Panc1 (cell line): ENCODE results near the gene TBC1D7.

Experiments used
- POLR2AphosphoS5 ChIP-seq: IDR thresholded peaks from 2 replicates; pipeline ENCODE4 v1.6.1; 2012; ENCODE audit warnings: mild to moderate bottlenecking, low read depth, low read length, moderate library complexity
- TF ChIP-seq, protein P1 (sequence below): fragments of 450-650 bp; IDR thresholded peaks from 2 replicates; pipeline ENCODE4 v1.5.1; 2017; ENCODE audit warnings: mild to moderate bottlenecking
- TF ChIP-seq, protein P2 (sequence below), 2 experiments: IDR thresholded peaks; 2 replicates each; pipeline ENCODE4 v1.6.1; 2011 to 2012; ENCODE audit warnings: low read depth in 2 of 2, control low read depth in 1 of 2, low read length in 1 of 2, mild to moderate bottlenecking in 1 of 2, moderate library complexity in 1 of 2; ENCODE audit not compliant: insufficient read depth in 1 of 2

DNA sequence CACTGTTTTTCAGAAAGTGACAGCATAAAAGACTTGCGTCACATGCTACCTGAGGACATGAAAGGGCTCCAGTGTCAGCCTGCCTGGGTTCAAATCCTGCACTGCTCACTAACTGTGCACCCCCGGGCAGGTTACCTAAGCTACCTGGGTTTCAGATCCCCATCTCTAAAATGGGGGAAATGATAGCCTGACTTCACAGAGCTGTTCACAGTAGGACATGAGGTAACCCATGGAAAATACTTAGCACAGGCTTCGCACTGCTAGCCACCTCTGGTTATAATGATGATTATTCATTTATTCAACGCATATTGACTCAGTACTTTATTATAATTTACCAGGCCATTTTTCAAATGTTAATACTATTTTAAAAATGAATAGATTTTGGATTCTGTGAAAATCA lies 23.0 kb downstream of the TBC1D7 start:
- TF ChIP-seq, protein P1, sequence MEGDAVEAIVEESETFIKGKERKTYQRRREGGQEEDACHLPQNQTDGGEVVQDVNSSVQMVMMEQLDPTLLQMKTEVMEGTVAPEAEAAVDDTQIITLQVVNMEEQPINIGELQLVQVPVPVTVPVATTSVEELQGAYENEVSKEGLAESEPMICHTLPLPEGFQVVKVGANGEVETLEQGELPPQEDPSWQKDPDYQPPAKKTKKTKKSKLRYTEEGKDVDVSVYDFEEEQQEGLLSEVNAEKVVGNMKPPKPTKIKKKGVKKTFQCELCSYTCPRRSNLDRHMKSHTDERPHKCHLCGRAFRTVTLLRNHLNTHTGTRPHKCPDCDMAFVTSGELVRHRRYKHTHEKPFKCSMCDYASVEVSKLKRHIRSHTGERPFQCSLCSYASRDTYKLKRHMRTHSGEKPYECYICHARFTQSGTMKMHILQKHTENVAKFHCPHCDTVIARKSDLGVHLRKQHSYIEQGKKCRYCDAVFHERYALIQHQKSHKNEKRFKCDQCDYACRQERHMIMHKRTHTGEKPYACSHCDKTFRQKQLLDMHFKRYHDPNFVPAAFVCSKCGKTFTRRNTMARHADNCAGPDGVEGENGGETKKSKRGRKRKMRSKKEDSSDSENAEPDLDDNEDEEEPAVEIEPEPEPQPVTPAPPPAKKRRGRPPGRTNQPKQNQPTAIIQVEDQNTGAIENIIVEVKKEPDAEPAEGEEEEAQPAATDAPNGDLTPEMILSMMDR, result no peak
- TF ChIP-seq POLR2AphosphoS5, result no peak
- TF ChIP-seq, protein P2, sequence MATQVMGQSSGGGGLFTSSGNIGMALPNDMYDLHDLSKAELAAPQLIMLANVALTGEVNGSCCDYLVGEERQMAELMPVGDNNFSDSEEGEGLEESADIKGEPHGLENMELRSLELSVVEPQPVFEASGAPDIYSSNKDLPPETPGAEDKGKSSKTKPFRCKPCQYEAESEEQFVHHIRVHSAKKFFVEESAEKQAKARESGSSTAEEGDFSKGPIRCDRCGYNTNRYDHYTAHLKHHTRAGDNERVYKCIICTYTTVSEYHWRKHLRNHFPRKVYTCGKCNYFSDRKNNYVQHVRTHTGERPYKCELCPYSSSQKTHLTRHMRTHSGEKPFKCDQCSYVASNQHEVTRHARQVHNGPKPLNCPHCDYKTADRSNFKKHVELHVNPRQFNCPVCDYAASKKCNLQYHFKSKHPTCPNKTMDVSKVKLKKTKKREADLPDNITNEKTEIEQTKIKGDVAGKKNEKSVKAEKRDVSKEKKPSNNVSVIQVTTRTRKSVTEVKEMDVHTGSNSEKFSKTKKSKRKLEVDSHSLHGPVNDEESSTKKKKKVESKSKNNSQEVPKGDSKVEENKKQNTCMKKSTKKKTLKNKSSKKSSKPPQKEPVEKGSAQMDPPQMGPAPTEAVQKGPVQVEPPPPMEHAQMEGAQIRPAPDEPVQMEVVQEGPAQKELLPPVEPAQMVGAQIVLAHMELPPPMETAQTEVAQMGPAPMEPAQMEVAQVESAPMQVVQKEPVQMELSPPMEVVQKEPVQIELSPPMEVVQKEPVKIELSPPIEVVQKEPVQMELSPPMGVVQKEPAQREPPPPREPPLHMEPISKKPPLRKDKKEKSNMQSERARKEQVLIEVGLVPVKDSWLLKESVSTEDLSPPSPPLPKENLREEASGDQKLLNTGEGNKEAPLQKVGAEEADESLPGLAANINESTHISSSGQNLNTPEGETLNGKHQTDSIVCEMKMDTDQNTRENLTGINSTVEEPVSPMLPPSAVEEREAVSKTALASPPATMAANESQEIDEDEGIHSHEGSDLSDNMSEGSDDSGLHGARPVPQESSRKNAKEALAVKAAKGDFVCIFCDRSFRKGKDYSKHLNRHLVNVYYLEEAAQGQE (IDR thresholded peaks at IDR 0.05; ENCODE audit: insufficient read depth in 1 of 2, low read depth in 2 of 2, low read length in 1 of 2), result no peak
